ENCODE data around the gene RADIL.
A peak's percentile ranks its signal among the peaks of the same experiment; 100 is the strongest.

RADIL gene

DNA sequence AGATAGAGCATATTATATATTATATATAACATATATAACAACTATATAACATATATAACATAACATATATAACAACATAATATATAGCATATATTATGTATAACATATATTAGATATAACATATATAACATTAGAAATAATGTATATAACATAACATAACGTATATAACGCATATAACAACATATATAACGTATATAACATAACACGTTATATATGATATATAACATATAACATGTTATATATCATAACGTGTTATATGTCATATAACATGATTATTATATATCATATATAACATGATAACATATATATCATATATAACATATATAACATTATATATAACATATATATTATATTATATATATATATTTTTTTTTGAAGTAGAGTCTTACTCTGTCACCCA, 104.4 kb downstream of the RADIL start:
- no peak for DNase-seq (ENCODE audit: low read depth in 2 of 2, low spot score in 1 of 2)

DNA sequence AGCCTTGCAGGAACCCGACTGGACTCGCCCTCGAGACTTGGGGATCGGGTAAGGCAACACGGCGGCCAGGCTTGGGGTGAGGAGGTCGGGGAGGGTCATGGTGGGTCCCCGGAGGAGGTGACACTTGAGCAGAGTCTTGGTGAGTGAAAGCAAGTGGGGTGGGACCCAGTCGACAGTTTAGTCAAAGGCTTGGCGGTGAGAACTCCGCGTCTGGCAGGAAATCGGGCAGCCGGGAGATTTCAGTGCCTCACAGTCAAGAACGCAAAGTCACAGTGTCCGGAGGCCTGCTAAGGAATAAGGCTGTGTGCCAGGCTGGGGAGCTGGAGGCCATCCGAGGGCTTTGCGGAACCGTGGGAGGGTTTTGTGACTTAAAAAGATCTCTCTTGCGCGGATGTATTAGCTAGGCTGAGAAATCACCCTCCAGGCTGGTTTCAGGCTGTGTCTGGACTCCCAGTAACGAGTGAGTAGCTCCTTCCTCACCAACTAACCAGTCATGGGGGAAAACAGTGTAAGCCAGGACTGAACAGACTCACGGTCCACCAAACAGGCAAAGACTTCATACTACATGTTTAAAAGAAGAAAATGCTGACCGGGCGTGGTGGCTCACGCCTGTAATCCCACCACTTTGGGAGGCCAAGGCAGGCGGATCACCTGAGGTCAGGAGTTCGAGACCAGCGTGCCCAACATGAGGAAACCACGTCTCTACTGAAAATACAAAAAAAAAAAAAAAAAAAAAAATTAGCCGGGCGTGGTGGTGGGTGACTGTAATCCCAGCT, 107.5 kb downstream of the RADIL start:
- DNase-seq (ENCODE audit: low read depth in 2 of 2, low spot score in 1 of 2) = peak; percentile 14 to 16

DNA sequence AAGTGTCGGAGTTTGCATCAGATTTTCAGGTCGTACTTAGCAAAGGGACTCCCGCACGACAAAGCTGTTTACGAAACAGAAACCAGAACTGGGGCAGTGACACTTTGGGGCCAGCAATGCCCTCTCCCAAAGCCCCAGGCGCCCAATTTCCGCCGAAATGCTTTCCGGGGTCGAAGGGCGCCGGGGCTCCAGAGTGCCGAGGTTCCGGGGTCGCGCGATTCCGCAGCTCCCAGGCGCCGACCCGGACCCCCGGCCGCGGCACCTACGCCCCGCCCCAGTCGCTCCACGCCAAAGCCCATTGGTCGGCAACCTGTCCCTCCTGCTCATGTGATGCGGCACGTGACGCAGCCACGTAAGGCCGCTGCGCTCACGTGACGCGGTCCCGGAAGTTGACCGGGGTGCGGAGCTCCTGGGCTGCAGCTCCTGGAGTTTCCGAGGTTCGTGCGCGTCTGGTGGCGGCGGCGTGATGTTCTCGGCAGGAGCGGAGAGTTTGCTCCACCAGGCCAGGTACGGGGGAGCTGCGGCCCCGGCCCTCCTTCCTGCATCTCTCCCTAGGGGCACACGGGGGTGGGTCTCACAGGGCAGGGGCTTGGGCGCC, 108.2 kb downstream of the RADIL start, which contains the start of gene AP5Z1:
Gene AP5Z1 (plus strand): TSS at position 374 of the 598 bp plus-strand sequence. CDS start 93 bp downstream, at position 467.
- DNase-seq (ENCODE audit: low read depth in 2 of 2, low spot score in 1 of 2) = peak; percentile 82 to 91

DNA sequence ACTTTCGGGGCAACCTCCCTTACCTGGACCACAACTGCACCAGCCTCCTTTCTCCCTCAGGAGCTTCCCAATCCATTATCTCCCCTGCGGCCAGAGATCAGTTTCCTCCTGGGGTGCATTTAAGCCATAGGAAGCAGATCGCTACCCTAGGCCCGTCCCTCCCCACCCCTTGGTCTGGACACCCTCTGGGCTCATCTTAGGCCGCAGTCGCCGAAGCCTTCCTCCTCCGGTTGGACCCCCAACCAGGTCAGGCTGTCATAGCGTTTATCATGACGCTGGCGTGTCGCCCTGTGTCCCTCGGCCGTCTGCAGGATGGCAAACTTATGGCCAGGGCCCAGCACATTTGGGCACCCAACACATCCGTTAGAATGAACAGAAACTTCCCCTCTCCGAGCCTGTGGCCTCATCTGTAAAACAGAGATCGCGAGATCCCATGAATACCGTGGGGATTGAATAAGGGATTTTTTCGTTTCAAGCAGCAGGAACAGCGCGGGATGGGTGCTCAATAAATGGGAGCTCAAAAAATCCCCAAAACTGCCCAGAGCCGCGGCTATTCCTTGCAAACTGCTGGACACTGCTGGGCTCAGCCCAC, 108.8 kb downstream of the RADIL start:
- DNase-seq (ENCODE audit: low read depth in 2 of 2, low spot score in 1 of 2) = peak in 1 of 2 donors; percentile 4

DNA sequence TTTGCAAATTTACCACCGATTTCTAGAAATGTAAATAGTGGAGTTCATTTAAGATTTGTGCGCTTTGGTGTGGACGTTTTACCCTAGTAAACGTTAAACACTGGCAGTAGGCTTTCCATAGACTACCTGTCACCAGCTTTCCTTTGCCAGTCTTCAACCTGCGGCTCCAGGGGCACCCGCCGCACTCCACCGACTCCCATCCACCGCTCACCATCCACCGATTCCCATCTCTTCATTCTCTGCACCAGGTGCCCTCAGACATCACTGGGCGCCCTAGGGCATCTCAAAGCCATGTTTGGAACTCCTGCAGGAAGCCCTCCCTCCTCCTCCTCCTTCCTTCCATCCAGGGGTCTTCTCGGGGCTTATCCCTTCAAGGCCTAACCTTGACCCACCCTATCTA, 109.5 kb downstream of the RADIL start:
- DNase-seq (ENCODE audit: low read depth in 2 of 2, low spot score in 1 of 2) = no peak

DNA sequence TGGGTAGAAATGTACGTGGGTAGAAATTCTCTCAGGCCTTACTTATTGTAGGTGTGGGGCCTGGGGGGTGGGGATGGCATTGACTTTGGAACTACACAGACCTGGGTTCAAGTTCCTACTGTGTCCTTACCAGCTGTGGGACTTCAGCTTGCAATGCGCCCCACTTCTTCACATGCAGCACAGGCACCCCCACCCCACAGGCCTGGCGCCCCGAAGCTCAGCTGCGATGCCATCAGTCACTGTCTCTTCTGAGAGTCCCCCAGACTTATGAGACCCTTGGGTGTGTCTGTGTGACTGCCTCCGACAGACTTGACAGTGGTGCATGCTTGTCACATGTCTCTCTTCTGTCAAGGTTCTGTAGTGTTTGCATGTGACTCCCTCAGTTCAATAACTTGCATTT, 111.2 kb downstream of the RADIL start:
- DNase-seq (ENCODE audit: low read depth in 2 of 2, low spot score in 1 of 2) = no peak

DNA sequence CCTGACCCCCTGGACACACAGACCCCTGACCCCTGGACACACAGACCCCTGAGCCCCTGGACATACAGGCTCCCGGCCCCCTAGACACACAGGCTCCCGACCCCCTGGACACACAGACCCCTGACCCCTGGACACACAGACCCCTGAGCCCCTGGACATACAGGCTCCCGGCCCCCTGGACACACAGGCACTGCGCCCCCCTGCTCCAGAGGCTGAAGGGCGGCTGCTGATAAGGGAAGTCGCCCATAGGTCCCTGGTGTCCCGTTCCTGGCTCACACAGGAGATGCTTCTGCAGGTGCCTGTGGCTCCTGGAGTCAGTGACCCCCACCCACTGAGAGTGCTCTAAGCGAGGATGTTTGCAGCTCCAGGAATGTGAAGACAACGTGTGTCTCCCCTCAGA, 111.8 kb downstream of the RADIL start:
- no peak for DNase-seq (ENCODE audit: low read depth in 2 of 2, low spot score in 1 of 2)

DNA sequence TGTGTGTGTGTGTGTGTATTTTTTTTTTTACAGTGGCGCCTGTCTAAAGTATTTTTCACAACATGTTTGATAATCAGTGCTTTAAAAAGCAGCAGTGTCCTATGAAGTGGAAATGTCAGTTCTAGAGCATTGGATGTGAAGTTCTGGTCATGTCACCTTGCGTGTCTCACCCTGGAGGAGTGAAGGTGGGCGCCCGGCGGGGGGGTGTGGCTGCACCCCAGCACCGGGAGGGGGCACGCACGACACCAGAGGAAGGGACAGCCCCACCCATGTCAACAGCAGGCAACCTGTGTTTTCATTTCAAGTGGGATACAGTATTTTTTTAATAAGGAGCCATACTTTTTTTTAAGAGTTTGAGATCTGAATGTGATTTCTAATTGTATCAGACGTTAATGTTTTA, 112.6 kb downstream of the RADIL start:
- DNase-seq (ENCODE audit: low read depth in 2 of 2, low spot score in 1 of 2) = no peak

DNA sequence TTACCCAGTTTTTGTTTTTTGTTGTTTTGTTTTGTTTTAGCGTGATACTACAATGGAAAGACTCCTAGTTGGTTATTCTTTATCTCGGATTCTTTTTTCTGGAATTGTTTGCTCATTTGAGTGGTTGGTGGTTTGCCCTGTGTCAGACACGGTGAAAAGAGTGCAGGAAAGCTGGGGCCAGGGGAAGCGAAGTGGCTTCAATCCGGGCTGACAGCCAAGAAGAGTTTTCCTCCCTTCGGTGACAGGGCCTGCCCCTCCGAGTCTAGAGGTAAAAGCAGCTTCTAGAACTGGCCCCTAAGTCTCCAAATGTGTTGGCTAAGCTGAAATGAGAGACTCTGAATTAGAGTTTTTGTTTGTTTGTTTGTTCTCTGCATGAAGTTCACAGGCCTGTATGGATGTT, 113.8 kb downstream of the RADIL start:
- DNase-seq (ENCODE audit: low read depth in 2 of 2, low spot score in 1 of 2) = no peak

DNA sequence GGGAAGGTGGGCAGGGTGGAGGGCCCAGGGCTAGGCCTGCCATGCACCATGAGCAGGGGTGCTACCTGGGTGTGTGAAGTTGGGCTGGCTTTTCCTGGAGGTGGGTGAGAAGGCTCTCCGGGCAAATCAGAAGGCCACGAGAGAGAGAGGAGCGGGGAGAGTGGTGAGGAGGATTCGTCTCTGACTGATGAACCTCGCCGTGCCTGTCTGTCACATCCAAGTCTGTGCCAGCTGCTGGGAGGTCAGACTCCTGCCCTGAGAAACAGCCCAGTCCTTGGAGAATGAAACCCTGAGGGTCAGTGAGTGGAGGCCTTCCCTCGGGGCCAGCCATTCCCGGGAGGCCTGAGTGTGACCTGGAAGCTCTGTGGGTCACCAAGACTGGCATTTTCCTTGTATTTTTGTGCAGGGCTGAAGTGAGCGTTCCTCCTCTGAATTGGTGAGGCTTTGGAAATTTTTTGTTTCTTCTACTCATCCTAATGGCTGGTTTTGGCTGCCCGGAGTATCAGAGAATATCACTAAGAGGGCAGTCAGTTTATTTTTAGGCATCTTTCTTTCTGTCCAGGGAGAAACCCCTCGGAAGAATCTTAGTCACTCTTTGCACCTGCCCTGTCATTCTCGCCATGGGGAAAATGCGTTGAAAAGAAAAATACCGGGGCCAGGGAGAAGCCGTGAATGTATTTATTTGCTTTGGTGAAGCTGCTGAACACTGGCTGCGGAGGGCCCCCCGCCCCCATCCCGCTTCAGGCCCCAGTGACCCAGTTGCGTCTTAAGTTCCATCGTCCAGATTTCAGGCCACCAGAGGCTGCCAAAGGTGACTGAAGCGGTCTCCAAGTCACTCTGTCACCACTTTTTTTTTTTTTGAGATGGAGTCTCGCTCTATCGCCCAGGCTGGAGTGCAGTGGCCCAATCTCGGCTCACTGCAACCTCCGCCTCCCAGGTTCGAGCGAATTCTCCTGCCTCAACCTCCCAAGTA, 114.6 kb downstream of the RADIL start:
- no peak for DNase-seq (ENCODE audit: low read depth in 2 of 2, low spot score in 1 of 2)

DNA sequence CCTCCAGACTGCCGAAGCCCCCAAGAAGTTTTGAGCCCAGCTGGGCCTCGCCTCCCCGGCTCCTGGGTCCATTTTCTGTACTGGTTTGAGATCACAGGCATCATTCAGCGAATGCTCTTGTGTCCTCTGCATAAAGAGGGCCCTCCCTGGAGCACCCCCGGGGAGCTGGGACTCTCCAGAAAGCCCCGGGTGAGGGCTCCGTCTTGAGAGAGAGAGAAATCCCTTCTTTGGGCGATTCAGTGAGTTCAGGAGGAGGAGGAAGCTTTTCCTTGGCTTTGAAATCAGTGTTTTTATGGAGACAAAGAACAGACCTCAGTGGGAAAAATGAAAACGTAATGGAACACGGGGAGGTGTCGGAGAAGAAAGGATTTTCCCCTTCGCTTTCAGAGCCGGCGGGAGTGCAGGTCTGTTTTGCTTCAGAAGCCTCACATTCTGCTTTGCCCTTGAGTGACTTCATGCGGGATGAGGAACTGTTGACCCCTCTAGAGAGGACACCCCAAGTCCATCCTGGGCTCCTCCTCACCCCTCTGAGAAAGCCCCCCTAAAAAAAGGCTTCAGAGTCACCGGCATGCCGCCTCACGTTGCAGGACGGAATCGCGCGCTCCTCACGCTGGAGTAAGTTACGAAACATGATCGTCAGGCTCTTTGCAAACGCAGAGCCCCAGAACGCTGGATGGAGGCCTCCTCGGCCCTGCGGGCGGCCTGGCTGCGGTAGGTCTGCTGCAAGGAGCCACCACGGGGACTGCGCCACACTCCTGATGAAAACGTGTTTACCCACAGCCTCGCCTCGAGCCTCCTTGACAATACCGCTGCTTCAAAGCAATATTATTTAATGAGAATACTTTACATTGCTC, 116.6 kb downstream of the RADIL start:
- no peak for DNase-seq (ENCODE audit: low read depth in 2 of 2, low spot score in 1 of 2)

DNA sequence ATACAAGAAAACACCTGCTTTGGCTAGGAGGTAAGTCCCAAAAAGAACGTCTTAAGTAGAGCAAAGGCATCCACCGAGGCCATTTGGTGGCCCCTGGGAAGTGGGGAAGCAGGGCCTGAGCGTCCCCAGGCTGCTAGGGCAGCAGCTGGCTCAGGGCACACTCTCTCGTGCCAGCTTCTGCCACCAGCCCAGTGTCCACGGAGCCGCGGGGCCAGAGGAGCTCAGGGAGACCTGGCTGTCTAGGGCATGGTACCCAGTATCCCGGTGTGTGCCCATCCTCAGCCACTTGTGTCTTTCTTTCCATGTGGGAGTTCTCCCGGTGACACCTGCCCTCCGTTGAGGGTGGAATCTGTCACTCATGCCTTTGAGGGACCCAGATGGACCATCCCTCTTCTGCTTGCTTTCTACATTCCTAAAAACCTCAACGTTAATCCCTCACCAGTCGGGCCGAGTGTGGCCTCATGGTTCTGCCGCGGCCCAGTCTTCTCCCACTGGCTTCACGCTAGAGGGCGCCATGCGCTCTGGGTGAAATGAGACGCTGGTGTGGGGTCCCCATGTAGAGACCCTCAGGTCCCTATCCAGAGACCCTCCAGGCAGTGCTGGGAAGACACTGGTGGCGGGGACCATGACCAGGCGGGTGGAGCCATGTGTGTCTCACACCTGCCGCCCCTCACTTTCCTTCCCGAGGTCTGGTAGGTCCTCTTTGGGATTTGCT, 117.6 kb downstream of the RADIL start:
- DNase-seq (ENCODE audit: low read depth in 2 of 2, low spot score in 1 of 2) = no peak

DNA sequence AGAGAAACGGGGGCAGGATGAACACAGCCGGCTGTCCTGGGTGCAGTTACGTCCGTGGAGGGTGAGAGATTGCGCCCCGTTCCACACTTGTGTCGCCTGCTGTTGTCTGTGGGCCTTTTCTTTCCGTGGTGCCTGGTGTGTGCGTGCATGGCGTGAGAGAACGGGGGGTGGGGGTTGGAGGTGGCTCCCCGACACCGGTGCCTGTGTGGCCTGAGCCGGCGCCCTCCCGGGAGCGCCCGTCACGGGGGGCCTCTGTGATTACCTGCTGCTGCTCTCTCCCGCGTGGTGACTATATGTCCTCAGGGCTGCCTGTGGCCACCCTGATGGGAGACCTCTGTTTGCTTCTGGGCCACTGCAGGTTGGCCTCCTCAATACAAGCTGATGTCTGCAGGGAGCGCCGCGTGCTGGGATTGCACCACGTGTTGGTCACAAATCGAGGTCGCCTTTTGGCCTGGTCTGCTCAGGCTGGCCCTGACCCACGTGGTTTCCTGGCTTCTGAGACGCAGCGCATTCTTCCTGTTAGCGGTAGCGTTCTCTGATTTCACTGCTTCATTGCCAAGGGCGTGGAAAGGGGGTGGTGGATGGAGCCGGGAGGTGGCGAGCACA, 119.0 kb downstream of the RADIL start:
- no peak for DNase-seq (ENCODE audit: low read depth in 2 of 2, low spot score in 1 of 2)

DNA sequence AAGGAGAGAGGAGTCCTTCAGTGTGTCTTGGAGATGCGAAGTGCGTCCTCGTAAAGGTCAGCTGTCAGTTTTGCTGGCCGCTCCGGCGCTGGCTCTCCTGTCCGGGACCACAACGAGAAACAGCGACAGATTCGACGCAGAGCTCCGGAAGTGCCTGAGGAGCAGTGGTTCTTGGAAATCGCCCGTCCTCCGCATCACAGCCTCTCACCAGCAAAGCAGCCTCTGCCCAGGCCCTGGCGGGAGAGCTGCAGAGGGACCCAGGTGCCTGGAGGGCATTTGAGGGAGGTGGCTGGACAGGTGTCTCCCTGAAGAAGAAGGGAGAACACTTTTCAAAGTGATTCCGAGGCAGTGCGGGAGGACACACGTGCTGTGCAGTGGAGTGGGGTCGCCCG, 119.7 kb downstream of the RADIL start:
- DNase-seq (ENCODE audit: low read depth in 2 of 2, low spot score in 1 of 2) = no peak

DNA sequence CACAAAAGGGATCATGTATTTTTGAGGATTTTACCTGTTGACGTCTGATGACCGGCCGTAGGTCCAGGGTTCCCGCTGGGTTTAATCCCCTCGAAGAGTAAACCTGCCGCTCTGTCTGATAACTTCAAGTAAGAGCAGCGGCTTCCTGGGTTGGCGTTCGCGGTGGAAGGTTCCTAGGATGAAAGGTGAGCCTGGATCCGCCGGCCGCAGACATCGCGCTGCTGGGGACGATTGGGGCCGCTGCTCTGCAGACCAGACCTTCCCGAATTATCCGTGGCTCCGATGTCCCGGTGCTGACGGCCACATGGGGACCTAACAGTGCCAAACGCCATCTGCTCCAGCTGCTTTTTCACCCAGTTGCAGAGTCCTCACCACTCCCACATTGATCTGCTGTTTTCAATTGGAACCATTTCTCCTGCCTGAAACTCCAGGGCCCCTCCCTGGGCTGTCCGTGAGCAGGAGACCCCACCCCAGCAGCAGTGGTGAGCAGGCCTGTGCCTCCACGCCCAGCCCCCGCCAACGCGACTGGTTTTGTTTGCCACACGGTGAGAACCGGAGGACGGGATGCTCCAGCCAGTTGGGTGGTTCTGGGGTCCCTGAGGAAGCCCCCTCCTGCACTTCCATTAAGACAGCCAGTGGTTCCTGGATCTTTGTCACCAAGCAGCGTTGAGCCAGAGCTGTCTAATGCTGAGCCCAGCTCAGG, 120.3 kb downstream of the RADIL start:
- DNase-seq (ENCODE audit: low read depth in 2 of 2, low spot score in 1 of 2) = no peak

DNA sequence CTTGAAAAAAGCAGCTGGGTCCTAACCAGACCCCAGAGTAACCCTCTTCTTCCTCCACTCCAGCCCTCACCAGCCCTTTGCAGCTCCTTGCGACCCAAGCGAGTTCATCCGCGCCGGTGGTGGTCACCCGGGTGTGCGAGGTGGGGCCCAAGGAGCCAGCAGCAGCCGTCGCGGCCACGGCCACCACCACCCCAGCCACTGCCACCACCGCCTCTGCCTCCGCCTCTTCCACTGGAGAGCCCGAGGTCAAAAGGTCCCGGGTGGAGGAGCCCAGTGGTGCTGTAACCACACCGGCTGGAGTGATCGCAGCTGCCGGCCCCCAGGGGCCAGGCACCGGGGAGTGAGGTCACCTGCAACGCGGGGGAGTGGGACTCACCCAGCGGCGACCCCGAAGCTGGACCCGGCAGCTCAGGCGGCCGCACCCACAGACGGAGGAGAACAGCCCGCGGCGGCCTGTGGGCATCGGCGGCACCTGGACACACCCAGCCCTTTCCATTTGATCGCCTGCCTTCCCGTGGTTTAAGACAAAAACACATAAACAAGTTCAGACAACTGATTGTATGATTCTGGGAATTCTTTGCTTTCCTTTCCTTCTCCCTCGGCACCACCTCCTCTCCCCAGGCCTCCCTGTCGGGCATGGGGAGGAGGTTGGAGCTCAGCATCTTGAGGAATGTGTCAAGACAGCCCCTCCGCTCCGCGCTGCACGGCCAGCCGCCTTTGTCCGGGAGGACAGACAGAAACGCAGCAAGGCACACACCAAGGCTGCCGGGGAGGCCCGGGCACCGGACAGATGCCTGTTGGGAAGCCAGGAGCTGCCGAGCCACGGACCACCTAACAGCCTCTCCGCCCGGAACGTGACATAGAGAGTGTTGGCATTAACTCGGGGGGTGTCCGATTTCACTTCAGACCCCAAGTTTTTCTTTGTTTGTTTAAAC, 121.1 kb downstream of the RADIL start:
- DNase-seq (ENCODE audit: low read depth in 2 of 2, low spot score in 1 of 2) = no peak

DNA sequence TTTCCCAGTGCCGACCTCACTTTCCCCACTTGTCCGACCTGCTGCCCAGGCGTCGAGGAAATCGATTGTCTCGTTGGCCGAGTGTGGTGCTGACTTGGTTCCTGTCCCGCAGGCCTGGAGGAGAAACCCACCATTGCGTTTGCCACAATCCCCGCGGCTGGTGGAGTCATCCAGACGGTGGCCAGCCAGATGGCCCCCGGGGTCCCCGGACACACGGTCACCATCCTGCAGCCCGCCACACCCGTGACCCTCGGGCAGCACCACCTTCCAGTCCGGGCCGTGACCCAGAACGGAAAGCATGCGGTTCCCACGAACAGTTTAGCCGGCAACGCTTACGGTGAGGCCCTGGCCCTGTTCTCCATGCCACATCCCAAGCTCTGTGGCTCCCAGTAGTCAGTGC, 122.6 kb downstream of the RADIL start:
- no peak for DNase-seq (ENCODE audit: low read depth in 2 of 2, low spot score in 1 of 2)

DNA sequence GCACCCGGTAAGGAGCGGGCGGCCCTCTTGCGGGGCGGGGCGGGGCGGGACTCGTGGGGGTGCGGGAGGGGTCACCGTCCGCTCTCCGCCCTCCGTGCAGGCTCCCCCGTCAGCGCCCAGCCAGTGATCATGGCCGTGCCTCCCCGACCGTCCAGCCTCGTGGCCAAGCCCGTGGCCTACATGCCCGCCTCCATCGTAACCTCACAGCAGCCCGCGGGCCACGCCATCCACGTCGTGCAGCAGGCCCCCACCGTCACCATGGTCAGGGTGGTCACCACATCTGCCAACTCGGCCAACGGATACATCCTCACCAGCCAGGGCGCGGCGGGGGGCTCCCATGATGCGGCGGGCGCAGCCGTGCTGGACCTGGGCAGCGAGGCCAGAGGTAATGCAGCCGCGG, 124.3 kb downstream of the RADIL start:
- no peak for DNase-seq (ENCODE audit: low read depth in 2 of 2, low spot score in 1 of 2)

Measured in stimulated activated CD8-positive, alpha-beta memory T cell treated with anti-CD3 and anti-CD28 coated beads, Interleukin-4, amount 100 ng/mL, for 4 hours (primary cell).